GM21526 (cell line): ENCODE measurements around the gene RGS14.
"Not testable (repeated sequence)": the region's sequence is repeated elsewhere in the genome, so short reads cannot be mapped to it uniquely, and the experiment has no call there.

Source experiments
- ATAC-seq: cut with Tn5 transposase; IDR thresholded peaks from one replicate; pipeline ENCODE4 v1.9.1; 2021; ENCODE audit warnings: moderate library complexity; ENCODE audit not compliant: unreplicated experiment, low FRiP score

The RGS14 gene

DNA sequence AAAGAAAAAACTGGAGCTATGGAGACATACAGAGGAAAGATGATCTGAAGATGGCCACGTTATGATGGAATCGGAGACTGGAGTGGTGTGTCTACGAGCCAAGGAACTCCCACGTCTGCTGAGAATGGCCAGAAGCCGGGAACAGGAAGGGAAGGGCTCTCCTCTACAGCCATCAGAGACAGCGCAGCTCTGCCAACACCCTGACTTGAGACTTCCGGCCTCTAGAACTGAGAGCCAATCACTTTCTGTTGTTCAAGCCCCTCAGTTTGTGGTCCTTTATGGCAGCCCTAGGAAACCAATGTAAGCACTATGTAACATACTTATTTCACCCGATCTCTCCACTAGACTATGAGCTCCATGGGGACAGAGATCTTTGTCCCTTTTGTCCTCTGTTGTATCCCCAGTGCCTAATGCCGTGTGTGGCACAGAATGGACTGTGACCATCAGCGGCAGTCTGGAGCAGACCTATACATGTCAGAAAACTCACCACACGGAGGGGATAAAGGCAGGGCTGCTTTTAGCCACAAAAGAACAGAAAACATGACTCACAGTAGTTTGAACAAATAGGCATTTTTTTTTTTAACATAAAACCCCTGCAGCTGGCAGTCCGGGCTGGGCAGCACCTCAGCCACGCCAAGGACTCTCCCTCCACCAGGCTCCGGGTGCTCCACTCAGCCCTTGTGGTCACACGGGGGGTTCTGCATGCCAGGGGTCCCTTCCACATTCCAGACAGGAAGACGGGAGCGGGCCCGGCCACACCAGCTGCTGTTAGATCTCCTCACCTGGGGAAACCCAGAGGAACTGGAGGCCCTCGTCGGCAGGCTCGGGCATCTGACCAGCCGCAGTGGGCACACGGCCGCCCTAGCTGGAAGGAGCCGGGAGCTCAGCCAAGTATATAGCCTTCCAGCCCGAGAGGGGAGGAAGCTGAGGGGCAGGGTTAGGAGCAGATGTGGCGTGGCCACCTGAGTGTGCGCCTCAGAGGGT lies 29.9 kb upstream of the RGS14 start:
- ATAC-seq, result no peak

GRCh38 chr5:177328545-177329231 lies 29.0 kb upstream of the RGS14 start:
- ATAC-seq, result no peak

- no peak for ATAC-seq
Observed at GRCh38 chr5:177329883-177330282, 27.8 kb upstream of the RGS14 start.

GRCh38 chr5:177330991-177331842 lies 26.5 kb upstream of the RGS14 start:
- no peak for ATAC-seq

DNA sequence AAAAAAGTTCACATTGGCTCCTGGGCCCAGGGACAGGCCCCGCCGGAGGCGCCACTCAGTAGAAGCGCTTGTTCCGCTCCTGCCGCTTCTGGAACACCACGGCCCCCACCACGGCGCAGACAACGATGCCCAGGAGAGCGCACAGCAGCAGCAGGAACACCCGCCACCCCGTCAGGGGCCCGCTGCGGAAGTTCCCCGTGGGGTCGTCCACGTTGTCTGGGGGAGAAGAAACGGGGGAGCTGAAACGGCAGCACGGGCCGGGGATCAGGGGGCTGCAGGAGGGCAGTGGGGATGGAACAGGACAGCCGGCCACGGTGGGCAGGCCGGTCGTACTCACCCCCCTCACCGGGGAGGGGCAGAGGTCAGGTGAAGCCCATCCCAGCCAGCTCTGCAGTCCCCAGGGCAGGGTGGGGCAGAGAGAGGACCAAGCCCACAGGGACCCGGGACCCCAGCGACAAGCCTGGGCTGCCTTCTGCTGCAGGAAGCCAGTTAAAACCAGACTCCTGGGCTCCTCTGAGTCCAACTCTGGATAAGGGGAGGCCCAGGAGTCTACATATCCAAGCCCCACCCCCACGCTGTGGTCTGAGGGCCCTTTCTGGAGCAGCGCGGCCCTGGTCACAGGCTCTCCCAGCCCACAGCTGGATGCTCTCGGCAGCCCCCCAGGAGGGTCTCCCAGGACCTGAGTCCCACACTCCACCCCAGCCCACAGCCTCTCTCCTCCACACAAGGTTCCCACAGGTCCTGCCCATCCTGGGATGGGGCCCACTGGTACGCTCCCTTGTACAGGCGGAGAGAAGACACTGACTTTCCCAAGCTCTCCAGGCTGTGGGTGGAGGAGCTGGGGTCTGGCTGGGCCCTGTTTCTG lies 25.5 kb upstream of the RGS14 start:
- no peak for ATAC-seq

DNA sequence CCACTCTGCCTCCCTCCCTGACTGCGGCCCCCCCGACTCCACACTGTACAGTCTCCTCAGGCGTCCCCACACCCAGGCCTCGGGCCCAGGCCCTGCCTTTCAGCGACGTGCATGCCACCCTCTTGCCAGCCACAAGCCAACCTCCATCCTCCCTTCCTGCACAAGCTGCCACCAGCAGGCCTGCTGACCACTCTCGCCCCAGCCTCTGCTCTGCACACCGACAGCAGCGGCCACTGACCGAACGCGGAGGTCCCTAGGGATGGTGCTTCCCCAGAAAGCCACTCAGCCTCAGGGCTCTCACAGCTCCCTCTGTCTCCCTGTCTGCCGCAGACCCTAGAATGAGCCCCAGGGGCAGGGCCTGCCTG lies 24.8 kb upstream of the RGS14 start:
- ATAC-seq, result no peak

DNA sequence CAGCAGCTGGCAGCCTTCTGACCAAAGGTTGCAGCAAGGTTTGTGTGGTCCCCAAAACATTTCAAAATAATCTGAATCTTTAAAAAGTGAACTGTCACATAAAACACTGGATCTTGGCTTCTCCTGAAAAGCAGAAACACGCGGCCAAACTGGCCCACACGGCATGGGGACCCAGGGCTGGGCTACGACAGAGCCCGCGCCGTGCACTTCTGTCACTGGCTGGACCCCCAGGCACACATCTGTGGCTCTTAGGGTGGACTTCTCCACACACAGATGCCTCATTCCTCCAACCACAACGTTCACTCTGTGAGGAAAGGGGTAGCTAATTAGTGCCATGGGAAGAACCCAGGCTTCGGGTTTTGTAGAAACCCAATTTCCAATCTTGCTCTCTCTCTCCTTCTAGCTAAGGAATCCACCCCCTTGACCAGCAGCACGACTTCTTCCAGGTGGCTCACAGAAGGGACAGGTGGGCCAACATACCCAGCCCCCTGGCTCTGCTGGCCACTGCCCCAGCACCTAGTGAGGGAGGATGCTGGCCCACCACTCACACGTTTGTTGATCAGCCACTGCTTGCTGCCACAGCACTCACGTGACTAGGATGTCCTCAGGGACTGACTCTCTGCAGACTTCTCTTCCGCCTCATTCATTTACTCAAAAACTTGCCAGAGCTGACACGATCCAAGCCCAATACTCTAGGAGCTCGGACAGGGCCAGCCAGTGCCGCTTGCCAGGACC lies 24.1 kb upstream of the RGS14 start:
- no peak for ATAC-seq

- ATAC-seq, result no peak
Observed at GRCh38 chr5:177334155-177334551, 23.6 kb upstream of the RGS14 start.

DNA sequence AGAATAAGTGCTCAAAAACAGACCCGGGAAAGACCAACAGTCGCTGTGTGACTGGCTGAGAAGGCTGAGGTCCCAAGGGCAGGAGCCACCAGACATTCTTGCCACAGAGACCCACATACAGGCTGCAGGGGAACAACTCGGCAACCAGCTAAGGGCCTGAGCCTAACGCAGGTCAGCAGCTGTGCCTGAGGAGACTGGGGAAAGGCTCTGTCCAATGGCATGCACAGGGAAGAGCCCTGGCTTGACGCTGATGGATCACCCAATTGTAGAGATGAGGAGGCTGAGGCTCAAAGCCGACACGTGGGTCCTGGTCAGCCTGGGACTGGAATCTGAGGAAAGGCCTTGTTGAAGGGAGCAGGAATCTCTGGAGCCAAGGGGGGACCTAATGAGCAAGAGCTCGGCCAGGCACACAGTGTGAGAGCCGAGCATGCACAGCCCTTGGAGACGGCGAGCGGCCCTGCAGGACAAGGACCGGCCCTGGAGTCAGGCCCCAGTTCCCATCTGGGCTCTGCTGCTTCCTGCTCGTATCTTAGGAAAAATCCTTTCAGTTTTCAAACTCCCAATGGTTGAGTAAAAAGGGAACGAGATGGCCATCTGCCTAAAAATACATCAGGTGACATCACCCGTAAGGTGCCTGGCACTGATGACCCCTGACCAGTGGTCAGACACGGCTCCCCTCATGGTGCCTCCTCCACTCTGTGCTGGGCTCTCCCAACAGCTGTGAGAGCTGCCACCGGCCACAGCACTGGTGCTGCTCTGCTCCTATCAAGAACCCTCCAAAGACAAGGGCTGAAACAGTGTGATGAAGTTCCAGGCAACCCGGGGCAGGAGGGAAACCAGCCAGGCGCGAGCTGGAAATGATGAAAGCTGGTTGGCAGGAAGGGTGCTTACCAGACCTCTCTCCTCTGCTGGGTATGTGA lies 22.7 kb upstream of the RGS14 start:
- no peak for ATAC-seq

DNA sequence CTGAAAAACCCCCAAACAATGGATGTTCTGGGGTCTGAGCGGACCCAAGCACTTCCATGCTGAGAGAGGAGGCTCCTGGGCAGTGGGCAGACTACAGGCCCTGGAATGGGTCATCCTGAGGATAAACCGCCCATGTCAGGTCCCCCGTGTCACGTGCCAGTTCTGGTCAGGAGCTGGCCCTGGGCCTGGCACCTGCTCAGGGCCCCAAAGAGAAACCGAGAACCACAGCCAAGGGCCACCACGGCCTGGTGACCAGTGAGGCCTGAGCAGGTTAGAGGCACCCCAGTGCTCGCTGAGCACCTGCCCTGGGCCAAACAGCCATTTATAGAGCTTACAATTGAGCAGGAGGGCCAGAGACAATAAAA lies 22.0 kb upstream of the RGS14 start:
- no peak for ATAC-seq

- no peak for ATAC-seq
Observed at GRCh38 chr5:177336112-177336511, 21.6 kb upstream of the RGS14 start.

DNA sequence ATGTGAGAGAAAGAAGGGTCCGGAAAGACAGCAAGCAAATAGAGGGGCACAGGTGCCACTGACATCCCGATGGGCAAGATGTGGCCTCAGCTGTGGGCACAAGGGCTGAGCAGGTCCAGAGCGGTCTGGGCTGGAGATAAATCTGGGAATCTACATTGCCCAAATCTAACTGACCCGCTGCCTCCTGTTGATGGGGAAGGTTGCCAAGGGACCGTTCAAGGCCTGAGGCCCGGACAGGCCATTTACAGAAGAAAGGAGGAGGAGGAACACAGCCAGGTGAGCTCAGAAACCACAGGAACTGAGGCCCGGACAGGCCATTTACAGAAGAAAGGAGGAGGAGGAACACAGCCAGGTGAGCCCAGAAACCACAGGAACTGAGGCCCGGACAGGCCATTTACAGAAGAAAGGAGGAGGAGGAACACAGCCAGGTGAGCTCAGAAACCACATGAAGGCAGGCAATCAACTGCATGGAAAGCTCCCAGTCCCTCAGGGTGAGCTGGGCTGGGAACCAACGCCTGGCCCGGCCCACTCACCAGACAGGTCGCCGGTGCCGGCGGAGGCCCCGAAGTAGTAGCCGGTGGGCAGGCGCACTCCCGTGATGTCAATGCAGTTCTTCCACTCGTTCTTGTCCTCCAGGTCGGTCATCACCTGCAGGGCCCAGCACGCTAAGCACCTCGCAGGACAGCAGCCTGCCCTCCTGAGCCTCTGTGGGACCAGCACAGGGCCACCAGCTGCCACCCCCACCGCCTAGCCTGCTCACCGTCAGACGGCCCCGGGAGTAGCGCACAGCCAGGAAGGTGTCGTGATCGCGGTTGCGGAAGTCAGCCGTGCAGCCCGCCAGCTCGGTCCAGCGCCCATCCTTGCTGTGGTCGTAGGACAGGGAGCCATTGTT lies 20.9 kb upstream of the RGS14 start:
- no peak for ATAC-seq

- ATAC-seq, result no peak
Observed at GRCh38 chr5:177338251-177339106, 19.2 kb upstream of the RGS14 start.

DNA sequence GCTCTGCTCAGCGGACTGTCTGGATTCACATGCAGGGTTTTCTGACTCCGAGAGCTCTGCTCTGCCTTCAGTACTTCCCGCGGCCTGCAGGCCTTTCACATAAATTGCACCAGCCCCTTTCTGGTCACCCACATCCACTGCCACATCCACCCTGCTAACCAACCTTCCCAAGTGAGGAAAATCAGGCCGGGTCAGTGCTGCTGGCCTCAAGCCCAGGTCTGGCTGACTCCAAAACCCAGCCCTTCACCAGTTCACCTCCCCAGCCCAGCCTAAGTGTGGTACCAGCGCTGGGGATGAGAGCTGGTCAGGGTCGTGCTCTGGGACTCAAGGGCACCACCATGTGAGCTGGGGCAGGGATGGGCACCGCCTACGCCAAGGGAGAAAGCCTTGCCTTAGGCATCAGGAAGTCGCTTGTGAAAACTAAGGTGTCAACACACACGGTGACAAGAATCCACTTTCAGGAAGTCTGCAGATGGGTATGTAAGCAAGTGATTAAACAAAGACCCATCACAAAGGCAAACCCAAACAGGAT lies 18.6 kb upstream of the RGS14 start:
- no peak for ATAC-seq

DNA sequence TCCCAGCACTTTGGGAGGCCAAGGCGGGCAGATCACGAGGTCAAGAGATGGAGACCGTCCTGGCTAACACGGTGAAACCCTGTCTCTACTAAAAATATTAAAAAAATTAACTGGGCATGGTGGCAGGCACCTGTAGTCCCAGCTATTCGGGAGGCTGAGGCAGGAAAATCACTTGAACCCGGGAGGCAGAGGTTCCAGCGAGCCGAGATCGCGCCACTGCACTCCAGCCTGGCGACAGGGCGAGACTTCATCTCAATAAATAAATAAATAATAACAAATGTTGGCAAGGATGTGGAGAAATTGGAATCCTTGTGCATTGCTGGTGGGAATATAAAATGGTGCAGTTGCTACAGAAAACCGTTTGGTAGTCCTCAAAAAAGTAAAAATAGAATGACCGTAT lies 14.7 kb upstream of the RGS14 start:
- not testable (repeated sequence) for ATAC-seq

DNA sequence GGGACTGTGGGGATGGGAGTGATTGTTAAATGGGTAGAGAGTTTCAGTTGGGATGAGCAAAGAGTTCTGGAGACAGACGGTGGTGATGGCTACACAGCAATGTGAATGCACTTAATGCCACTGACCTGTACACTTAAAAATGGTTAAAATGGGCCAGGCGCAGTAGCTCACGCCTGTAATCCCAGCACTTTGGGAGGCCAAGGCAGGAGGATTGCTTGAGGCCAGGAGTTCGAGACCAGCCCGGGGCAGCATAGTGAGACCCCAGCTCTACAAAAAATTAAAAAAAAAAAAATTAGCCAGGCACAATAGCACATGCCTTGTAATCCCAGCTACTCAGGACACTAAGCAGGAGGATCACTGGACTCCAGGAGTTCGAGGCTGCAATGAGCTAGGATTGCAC lies 13.9 kb upstream of the RGS14 start:
- no peak for ATAC-seq
